ENCODE data around the gene CACNA1D.

The CACNA1D gene

GRCh38 chr3:53577506-53577905 lies 83.1 kb downstream of the CACNA1D start:
- TF ChIP-seq CTCF (IDR thresholded peaks at IDR 0.05) = no peak
- no peak for TF ChIP-seq ZFX (IDR thresholded peaks at IDR 0.05; ENCODE audit: borderline replicate concordance)
- no peak overlapping the region for H3K27ac ChIP-seq

GRCh38 chr3:53579636-53580035 lies 85.2 kb downstream of the CACNA1D start:
- H3K27ac ChIP-seq = no peak overlapping the region
- TF ChIP-seq ZFX (IDR thresholded peaks at IDR 0.05; ENCODE audit: borderline replicate concordance) (no peak), CTCF (IDR thresholded peaks at IDR 0.05) (no peak)

- no peak overlapping the region for H3K27ac ChIP-seq
- no peak for TF ChIP-seq ZFX (IDR thresholded peaks at IDR 0.05; ENCODE audit: borderline replicate concordance)
- no peak for TF ChIP-seq CTCF (IDR thresholded peaks at IDR 0.05)
Measured at GRCh38 chr3:53581671-53582070, 87.3 kb downstream of the CACNA1D start.

GRCh38 chr3:53583161-53583690 lies 88.8 kb downstream of the CACNA1D start:
- TF ChIP-seq CTCF (IDR thresholded peaks at IDR 0.05) = no peak
- no peak for TF ChIP-seq ZFX (IDR thresholded peaks at IDR 0.05; ENCODE audit: borderline replicate concordance)
- H3K27ac ChIP-seq = no peak overlapping the region

GRCh38 chr3:53585049-53585448 lies 90.6 kb downstream of the CACNA1D start:
- no peak overlapping the region for H3K27ac ChIP-seq
- TF ChIP-seq CTCF (IDR thresholded peaks at IDR 0.05) = no peak
- no peak for TF ChIP-seq ZFX (IDR thresholded peaks at IDR 0.05; ENCODE audit: borderline replicate concordance)

GRCh38 chr3:53585627-53586026 lies 91.2 kb downstream of the CACNA1D start:
- no peak overlapping the region for H3K27ac ChIP-seq
- TF ChIP-seq ZFX (IDR thresholded peaks at IDR 0.05; ENCODE audit: borderline replicate concordance) = no peak
- no peak for TF ChIP-seq CTCF (IDR thresholded peaks at IDR 0.05)

- TF ChIP-seq ZFX (IDR thresholded peaks at IDR 0.05; ENCODE audit: borderline replicate concordance) (no peak), CTCF (IDR thresholded peaks at IDR 0.05) (no peak)
- H3K27ac ChIP-seq = no peak overlapping the region
Measured at GRCh38 chr3:53588122-53588521, 93.7 kb downstream of the CACNA1D start.
